Measurements from ENCODE around the gene CORO2A. TPM values are rescaled to one million over a fixed set of nuclear protein-coding genes. Genes with fewer than 3 reads are reported as not detected.

The CORO2A gene
- total and polyA plus RNA-seq, 2 of the 13 experiments (the other 11 are each of a cell fraction or from before 2014, with no cell fraction given) = 14.4 to 15.3 TPM

- TF ChIP-seq POLR2AphosphoS5 (IDR thresholded peaks at IDR 0.05; ENCODE audit: low read depth, low read length) (no peak), ZNF446 (CRISPR knock-in tag; IDR thresholded peaks at IDR 0.05) (no peak), NFE2 (CRISPR knock-in tag; IDR thresholded peaks at IDR 0.05) (no peak), ZNF253 (CRISPR knock-in tag; IDR thresholded peaks at IDR 0.05; ENCODE audit: borderline replicate concordance) (0 out of 2 replicates have a peak, but pooled peaks have one; percentile 28), ARID4A (CRISPR knock-in tag; IDR thresholded peaks at IDR 0.05; ENCODE audit: borderline replicate concordance) (peak; percentile 29; the same call in 1 of the 2 replicates), KLF12 (CRISPR knock-in tag; IDR thresholded peaks at IDR 0.05; ENCODE audit: borderline replicate concordance) (no peak), GZF1 (CRISPR knock-in tag; IDR thresholded peaks at IDR 0.05) (no peak), TCF12 (IDR thresholded peaks at IDR 0.05) (no peak), TCF12 (CRISPR knock-in tag; IDR thresholded peaks at IDR 0.05) (no peak), ZNF430 (CRISPR knock-in tag; IDR thresholded peaks at IDR 0.05) (peak; percentile 65; the same call in 1 of the 2 replicates), ZNF770 (CRISPR knock-in tag; IDR thresholded peaks at IDR 0.05) (no peak), ZNF484 (CRISPR knock-in tag; IDR thresholded peaks at IDR 0.05; ENCODE audit: borderline replicate concordance, low read depth) (no peak), SAP130 (CRISPR knock-in tag; IDR thresholded peaks at IDR 0.05; ENCODE audit: low read depth) (no peak), ZNF644 (CRISPR knock-in tag; IDR thresholded peaks at IDR 0.05; ENCODE audit: low read depth) (0 out of 2 replicates have a peak, but pooled peaks have one; percentile 48), ARID2 (CRISPR knock-in tag; IDR thresholded peaks at IDR 0.05; ENCODE audit: borderline replicate concordance) (no peak), EHMT2 (IDR thresholded peaks at IDR 0.05; ENCODE audit: borderline replicate concordance, low read depth, low read length) (no peak), ZNF3 (CRISPR knock-in tag; IDR thresholded peaks at IDR 0.05) (no peak), FUBP1 (CRISPR knock-in tag; IDR thresholded peaks at IDR 0.05; ENCODE audit: borderline replicate concordance) (no peak), ZNF574 (CRISPR knock-in tag; IDR thresholded peaks at IDR 0.05) (peak; percentile 58; the same call in 1 of the 2 replicates), SALL1 (CRISPR knock-in tag; IDR thresholded peaks at IDR 0.05) (peak; percentile 86)
Measured at GRCh38 chr9:98150164-98150563, 42.3 kb downstream of the CORO2A start (continued).

All from HepG2 (cell line).